Measurements from ENCODE around the gene ATP10A. TPM values are rescaled to one million over a fixed set of nuclear protein-coding genes. Genes with fewer than 3 reads are reported as not detected.
"Not testable (repeated sequence)": the region's sequence is repeated elsewhere in the genome, so short reads cannot be mapped to it uniquely, and the experiment has no call there.

Gene ATP10A
- total and polyA plus RNA-seq, 2 donors from 2014 or later = 4.0 to 6.8 TPM

DNA sequence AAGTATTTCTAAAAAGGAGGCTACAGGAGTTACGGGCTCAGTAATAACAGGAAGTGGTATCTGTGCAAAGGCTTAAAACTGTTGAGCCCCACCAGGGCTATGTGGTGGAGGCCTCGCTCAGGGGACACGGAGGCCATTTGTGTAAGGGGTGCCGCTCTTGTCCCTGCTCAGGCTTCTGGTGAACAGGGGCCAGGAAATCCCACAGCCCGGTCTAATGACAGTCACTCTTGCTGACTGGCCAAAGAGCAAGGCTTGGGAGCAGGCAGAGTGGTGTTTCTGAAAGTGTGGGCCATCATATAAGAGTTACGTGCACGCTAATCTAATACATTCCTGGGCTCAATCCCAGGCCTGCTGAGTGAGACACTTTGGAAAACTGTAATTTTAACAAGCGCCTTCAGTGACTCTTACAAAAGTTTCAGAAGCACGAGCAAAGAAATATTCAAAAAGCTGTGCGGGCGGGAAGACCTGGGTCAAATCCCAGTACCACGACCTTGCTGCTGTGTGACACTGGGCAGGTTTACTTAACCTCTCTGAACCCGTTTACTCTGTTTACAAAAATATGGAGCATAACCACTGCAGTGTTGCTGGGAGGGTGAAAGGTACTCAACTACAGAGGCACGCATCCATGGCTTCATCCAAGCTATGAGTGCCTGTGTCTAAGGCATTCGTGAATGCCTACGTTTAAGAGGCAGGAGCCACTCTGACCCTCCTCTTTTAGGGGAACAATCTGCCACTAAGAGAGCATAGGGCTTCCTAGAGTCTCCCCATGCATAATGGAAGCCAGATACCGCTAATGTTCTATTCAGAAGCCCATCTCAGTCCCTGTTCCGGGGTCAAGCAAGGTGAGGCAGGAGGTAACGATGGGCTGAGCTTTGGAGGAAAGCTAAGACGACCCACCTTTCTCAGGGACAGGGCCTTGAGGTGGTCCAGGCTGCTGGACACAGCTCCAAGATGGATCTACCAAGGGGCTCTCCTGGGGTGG, 2.0 kb downstream of the ATP10A start:
- intact Hi-C loops (cut with DNase I) = no loop called here
- Histone ChIP-seq H3K9ac (ENCODE audit: low read length in 3 of 3) (peak overlapping the region in 2 of 3 donors; percentile 17 to 26), H3K9me3 (ENCODE audit: control insufficient read depth in 2 of 3, insufficient read depth in 1 of 3, low read length in 3 of 3) (no peaks in the 10 kb centered on the region), H3K36me3 (ENCODE audit: control insufficient read depth in 2 of 3, insufficient read depth in 3 of 3, low read length in 3 of 3) (no peaks in the 10 kb centered on the region), H3K4me3 (ENCODE audit: low read length in 3 of 3) (peak overlapping the region in 2 of 3 donors; percentile 54 to 62), H3K4me1 (ENCODE audit: control insufficient read depth in 2 of 3, insufficient read depth in 2 of 3, low read depth in 1 of 3, low read length in 3 of 3) (peaks cover 0 to 2% (median 0%) of the 10 kb centered on the region in 3 donors), H3K27me3 (ENCODE audit: control insufficient read depth, insufficient read depth, low read length) (peaks cover 2% of the 10 kb centered on the region), H3K27ac (ENCODE audit: low read depth in 2 of 2, low read length in 2 of 2) (peak overlapping the region; percentile 2 to 59)
- DNase-seq (peak in 1 of 5 donors; percentile 13), FAIRE-seq (no peak)
- TF ChIP-seq, protein P1, sequence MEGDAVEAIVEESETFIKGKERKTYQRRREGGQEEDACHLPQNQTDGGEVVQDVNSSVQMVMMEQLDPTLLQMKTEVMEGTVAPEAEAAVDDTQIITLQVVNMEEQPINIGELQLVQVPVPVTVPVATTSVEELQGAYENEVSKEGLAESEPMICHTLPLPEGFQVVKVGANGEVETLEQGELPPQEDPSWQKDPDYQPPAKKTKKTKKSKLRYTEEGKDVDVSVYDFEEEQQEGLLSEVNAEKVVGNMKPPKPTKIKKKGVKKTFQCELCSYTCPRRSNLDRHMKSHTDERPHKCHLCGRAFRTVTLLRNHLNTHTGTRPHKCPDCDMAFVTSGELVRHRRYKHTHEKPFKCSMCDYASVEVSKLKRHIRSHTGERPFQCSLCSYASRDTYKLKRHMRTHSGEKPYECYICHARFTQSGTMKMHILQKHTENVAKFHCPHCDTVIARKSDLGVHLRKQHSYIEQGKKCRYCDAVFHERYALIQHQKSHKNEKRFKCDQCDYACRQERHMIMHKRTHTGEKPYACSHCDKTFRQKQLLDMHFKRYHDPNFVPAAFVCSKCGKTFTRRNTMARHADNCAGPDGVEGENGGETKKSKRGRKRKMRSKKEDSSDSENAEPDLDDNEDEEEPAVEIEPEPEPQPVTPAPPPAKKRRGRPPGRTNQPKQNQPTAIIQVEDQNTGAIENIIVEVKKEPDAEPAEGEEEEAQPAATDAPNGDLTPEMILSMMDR (IDR thresholded peaks at IDR 0.05; ENCODE audit: borderline replicate concordance, extremely low read depth, insufficient read depth) = no peak

DNA sequence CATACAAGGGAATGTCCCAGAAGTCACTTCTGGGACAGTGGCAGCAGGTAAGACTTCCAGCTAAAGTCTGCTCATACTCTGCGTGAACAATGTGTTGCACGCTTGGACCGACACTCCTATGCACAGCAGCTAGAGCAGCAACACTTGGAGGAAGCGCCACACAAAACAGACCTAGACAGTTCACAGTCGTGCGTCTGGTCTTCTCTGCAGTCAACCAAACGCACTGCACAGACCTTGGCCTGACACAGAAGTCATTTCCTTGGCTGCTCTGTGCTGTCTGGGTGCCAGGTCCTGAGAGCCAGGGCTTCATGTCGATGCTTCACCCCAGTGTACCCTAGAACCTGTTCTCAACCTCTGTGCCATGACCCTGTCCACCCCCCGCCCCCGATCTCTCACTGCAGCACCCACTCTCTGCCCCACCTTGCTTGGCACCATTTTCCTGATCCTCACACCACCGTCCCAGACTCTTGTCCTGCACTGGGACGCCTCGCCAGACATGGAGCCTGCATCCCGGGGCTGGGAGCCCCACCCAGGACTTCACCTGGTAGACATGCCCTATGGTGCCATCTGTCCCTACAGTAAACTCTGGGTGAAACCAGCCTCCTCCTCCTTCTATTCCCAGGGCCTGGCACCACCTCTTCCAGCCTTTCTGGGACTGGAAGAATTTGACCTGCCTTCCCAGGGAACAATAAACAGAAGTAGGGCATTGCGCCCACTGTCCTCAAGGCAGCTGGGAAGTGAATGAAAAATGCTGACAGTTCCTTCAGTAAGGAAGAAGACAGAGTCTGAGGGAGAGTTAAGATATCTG, 3.1 kb downstream of the ATP10A start:
- Histone ChIP-seq H3K4me1 (ENCODE audit: control insufficient read depth in 2 of 3, insufficient read depth in 2 of 3, low read depth in 1 of 3, low read length in 3 of 3) (peaks cover 0 to 2% (median 0%) of the 10 kb centered on the region in 3 donors), H3K36me3 (ENCODE audit: control insufficient read depth in 2 of 3, insufficient read depth in 3 of 3, low read length in 3 of 3) (no peaks in the 10 kb centered on the region), H3K27me3 (ENCODE audit: control insufficient read depth, insufficient read depth, low read length) (peaks cover 2% of the 10 kb centered on the region), H3K9ac (ENCODE audit: low read length in 3 of 3) (peak overlapping the region in 1 of 3 donors; percentile 5), H3K4me3 (ENCODE audit: low read length in 3 of 3) (no peak overlapping the region), H3K27ac (ENCODE audit: low read depth in 2 of 2, low read length in 2 of 2) (peak overlapping the region in 1 of 2 donors; percentile 2), H3K9me3 (ENCODE audit: control insufficient read depth in 2 of 3, insufficient read depth in 1 of 3, low read length in 3 of 3) (no peaks in the 10 kb centered on the region)
- intact Hi-C loops (cut with DNase I) = no loop called here
- no peak for FAIRE-seq
- DNase-seq = peak in 1 of 5 donors; percentile 3
- TF ChIP-seq, protein P1 (IDR thresholded peaks at IDR 0.05; ENCODE audit: borderline replicate concordance, extremely low read depth, insufficient read depth) = no peak

DNA sequence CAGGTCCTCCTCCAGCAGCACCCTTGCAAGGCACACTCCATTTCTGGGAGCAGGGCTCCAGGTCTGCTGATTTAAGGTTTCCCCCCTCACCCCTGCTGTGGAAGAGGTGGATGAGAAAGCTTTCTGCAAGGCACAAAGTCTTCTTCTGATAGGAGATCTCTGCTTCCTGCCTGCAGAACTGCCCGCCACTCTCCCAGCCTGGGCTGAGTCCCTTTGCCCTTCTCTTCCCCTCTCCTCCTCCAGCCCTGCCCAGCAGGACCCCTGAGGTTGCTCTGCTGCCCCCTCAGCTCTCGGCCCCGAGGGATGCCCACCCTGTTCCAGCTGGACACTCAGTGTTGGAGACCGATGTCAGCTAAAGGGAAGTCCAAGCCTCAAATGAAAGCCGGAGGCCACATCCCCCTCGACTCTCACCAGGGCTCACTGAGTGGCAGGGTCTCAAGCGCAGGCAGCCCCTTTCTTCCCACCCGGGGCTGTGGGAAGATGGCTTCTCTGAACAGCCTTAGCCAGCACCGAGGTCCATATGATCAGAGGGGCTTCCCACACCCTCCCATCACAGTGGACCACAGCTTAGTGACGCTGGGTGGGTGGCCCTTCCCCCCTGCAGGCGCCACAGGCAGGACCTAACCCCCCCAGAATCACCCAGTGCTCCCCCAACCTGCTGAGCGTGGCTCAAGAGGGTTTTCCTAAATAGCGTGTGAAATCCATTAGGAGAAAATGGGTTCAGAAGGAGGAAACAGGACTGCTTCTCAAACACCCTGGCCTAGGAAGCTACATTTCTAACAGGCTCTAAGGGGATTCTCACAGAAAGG, 4.0 kb downstream of the ATP10A start:
- H3K27ac ChIP-seq (ENCODE audit: low read depth in 2 of 2, low read length in 2 of 2) = no peak overlapping the region
- H3K27me3 ChIP-seq (ENCODE audit: control insufficient read depth, insufficient read depth, low read length) = peaks cover 2% of the 10 kb centered on the region
- peaks cover 0 to 2% (median 0%) of the 10 kb centered on the region in 3 donors for H3K4me1 ChIP-seq (ENCODE audit: control insufficient read depth in 2 of 3, insufficient read depth in 2 of 3, low read depth in 1 of 3, low read length in 3 of 3)
- H3K4me3 ChIP-seq (ENCODE audit: low read length in 3 of 3) = no peak overlapping the region
- no peak for DNase-seq
- TF ChIP-seq, protein P1 (IDR thresholded peaks at IDR 0.05; ENCODE audit: borderline replicate concordance, extremely low read depth, insufficient read depth) = no peak
- FAIRE-seq = no peak
- no peaks in the 10 kb centered on the region for H3K9me3 ChIP-seq (ENCODE audit: control insufficient read depth in 2 of 3, insufficient read depth in 1 of 3, low read length in 3 of 3)
- H3K36me3 ChIP-seq (ENCODE audit: control insufficient read depth in 2 of 3, insufficient read depth in 3 of 3, low read length in 3 of 3) = no peaks in the 10 kb centered on the region
- intact Hi-C loops (cut with DNase I) = no loop called here
- no peak overlapping the region for H3K9ac ChIP-seq (ENCODE audit: low read length in 3 of 3)

DNA sequence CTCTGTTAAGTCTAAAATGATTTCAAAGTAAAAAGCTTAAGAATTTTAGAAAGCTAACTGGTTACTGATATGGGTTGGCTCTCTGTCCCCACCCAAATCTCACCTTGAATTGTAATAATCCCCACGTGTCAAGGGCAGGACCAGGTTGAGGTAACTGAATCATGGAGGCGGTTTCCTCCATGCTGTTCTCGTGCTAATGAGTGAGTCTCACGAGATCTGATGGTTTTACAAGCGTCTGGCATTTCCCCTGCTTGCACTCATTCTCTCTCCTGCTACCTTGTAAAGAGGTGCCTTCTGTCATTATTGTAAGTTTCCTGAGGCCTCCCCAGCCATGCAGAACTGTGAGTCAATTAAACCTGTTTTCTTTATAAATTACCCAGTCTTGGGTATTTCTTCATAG, 7.1 kb downstream of the ATP10A start:
- FAIRE-seq; H3K36me3 ChIP-seq (ENCODE audit: control insufficient read depth in 2 of 3, insufficient read depth in 3 of 3, low read length in 3 of 3); H3K27ac ChIP-seq (ENCODE audit: low read depth in 2 of 2, low read length in 2 of 2); intact Hi-C loops (cut with DNase I); H3K27me3 ChIP-seq (ENCODE audit: control insufficient read depth, insufficient read depth, low read length); DNase-seq; H3K4me3 ChIP-seq (ENCODE audit: low read length in 3 of 3); H3K9ac ChIP-seq (ENCODE audit: low read length in 3 of 3); H3K4me1 ChIP-seq (ENCODE audit: control insufficient read depth in 2 of 3, insufficient read depth in 2 of 3, low read depth in 1 of 3, low read length in 3 of 3); H3K9me3 ChIP-seq (ENCODE audit: control insufficient read depth in 2 of 3, insufficient read depth in 1 of 3, low read length in 3 of 3): not testable (repeated sequence)
